ENCODE data around the gene HLA-DRB1.

HLA-DRB1 gene

GRCh38 chr6:32553037-32553742 is 36.5 kb downstream of the HLA-DRB1 start:
- TF ChIP-seq GATA3 (IDR thresholded peaks at IDR 0.05; ENCODE audit: low read depth, low read length) (no peak), GATA2 (IDR thresholded peaks at IDR 0.05; ENCODE audit: low read depth, low read length) (no peak)

- TF ChIP-seq GATA2 (IDR thresholded peaks at IDR 0.05; ENCODE audit: low read depth, low read length): no peak
- no peak for TF ChIP-seq GATA3 (IDR thresholded peaks at IDR 0.05; ENCODE audit: low read depth, low read length)
These were observed 38.2 kb downstream of the HLA-DRB1 start for GRCh38 chr6:32551410-32551809.

DNA sequence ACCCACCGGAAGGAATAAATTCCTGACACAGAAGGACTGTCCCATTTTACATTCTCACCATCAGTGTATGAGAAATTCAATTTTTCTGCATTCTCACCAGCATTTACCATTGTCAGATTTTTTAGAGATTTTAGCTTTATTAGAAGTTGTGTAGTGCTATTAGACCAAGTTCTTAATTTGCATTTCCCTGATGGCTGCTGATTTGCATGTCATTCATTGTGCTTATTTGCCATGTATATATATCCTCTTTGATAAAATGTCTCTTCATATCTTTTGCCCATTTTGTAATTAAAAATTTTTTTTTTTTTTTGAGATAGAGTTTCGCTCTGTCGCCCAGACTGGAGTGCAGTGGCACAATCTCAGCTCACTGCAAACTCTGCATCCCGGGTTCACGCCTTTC is 49.8 kb downstream of the HLA-DRB1 start:
- TF ChIP-seq GATA3 (IDR thresholded peaks at IDR 0.05; ENCODE audit: low read depth, low read length) (no peak), GATA2 (IDR thresholded peaks at IDR 0.05; ENCODE audit: low read depth, low read length) (no peak)

GRCh38 chr6:32529697-32530430 is 59.8 kb downstream of the HLA-DRB1 start, which contains the start of gene HLA-DRB5:
Gene HLA-DRB5 (minus strand): TSS chr6:32530287. CDS start chr6:32530224, 63 bp downstream.
- no peak for TF ChIP-seq GATA3 (IDR thresholded peaks at IDR 0.05; ENCODE audit: low read depth, low read length)
- no peak for TF ChIP-seq GATA2 (IDR thresholded peaks at IDR 0.05; ENCODE audit: low read depth, low read length)
